Activated CD8-positive, alpha-beta memory T cell treated with anti-CD3 and anti-CD28 coated beads for 48 hours (primary cell): ENCODE measurements around the gene FTH1.

Experiments
- DNase-seq, 3 experiments: peaks; one replicate each; pipeline ENCODE4 v3.0.0-alpha.2; 2020; ENCODE audit warnings: low read depth in 2 of 3, low spot score in 2 of 3

The FTH1 gene

GRCh38 chr11:61949169-61950034, 18.0 kb downstream of the FTH1 start:
- no peak for DNase-seq

GRCh38 chr11:61948505-61948904, 18.9 kb downstream of the FTH1 start:
- no peak for DNase-seq

- peak in 2 of 3 experiments; percentile 25 to 38 for DNase-seq
Observed at GRCh38 chr11:61947486-61948210, 19.8 kb downstream of the FTH1 start.

GRCh38 chr11:61946894-61947293, 20.5 kb downstream of the FTH1 start:
- no peak for DNase-seq

- no peak for DNase-seq
Observed at GRCh38 chr11:61945191-61945590, 22.2 kb downstream of the FTH1 start.

- DNase-seq = no peak
Observed at GRCh38 chr11:61940466-61940865, 27.0 kb downstream of the FTH1 start.

- DNase-seq = no peak
Observed at GRCh38 chr11:61935861-61936260, 31.6 kb downstream of the FTH1 start.

GRCh38 chr11:61930933-61931332, 36.5 kb downstream of the FTH1 start:
- no peak for DNase-seq

GRCh38 chr11:61928606-61929005, 38.8 kb downstream of the FTH1 start:
- DNase-seq = no peak

- no peak for DNase-seq
Observed at GRCh38 chr11:61927501-61927900, 39.9 kb downstream of the FTH1 start.

- no peak for DNase-seq
Observed at GRCh38 chr11:61926235-61926634, 41.2 kb downstream of the FTH1 start.

GRCh38 chr11:61925736-61926135, 41.7 kb downstream of the FTH1 start:
- DNase-seq = no peak

GRCh38 chr11:61924064-61924455, 43.4 kb downstream of the FTH1 start:
- DNase-seq = no peak

- no peak for DNase-seq
Observed at GRCh38 chr11:61923166-61924063, 44.0 kb downstream of the FTH1 start.

GRCh38 chr11:61922539-61922938, 44.9 kb downstream of the FTH1 start:
- no peak for DNase-seq

GRCh38 chr11:61921446-61921845, 46.0 kb downstream of the FTH1 start:
- no peak for DNase-seq

GRCh38 chr11:61919705-61920631, 47.5 kb downstream of the FTH1 start:
- DNase-seq = no peak

GRCh38 chr11:61918938-61919704, 48.3 kb downstream of the FTH1 start:
- DNase-seq = no peak

- no peak for DNase-seq
Observed at GRCh38 chr11:61918251-61918937, 49.0 kb downstream of the FTH1 start.
